IPS-11a (cell line): ENCODE measurements around the gene FBXL22.

Experiments
- H3K4me3 ChIP-seq: one replicate; pipeline ENCODE4 v1.5.1; 2013; ENCODE audit warnings: low read depth, low read length, control low read depth

FBXL22 gene, protein sequence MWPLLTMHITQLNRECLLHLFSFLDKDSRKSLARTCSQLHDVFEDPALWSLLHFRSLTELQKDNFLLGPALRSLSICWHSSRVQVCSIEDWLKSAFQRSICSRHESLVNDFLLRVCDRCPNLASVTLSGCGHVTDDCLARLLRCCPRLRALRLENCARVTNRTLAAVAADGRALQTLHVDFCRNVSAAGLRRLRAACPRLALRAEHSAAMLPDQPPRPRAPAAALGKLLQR

GRCh38 chr15:63597038-63597790, at the start of gene FBXL22:
TSS of gene FBXL22 (plus strand) at chr15:63597387. CDS start at chr15:63597393, 6 bp downstream.
- no peak within 1 kb of the TSS for H3K4me3 ChIP-seq

GRCh38 chr15:63551400-63551799, 45.8 kb upstream of the FBXL22 start:
- no peak overlapping the region for H3K4me3 ChIP-seq

- no peak overlapping the region for H3K4me3 ChIP-seq
These were observed 43.8 kb upstream of the FBXL22 start for GRCh38 chr15:63553388-63553791.

- H3K4me3 ChIP-seq = no peak overlapping the region
These were observed 42.8 kb upstream of the FBXL22 start for GRCh38 chr15:63554337-63554927.

GRCh38 chr15:63555507-63555906, 41.7 kb upstream of the FBXL22 start:
- H3K4me3 ChIP-seq = no peak overlapping the region

- H3K4me3 ChIP-seq = no peak overlapping the region
These were observed 40.9 kb upstream of the FBXL22 start for GRCh38 chr15:63556246-63556645.

DNA sequence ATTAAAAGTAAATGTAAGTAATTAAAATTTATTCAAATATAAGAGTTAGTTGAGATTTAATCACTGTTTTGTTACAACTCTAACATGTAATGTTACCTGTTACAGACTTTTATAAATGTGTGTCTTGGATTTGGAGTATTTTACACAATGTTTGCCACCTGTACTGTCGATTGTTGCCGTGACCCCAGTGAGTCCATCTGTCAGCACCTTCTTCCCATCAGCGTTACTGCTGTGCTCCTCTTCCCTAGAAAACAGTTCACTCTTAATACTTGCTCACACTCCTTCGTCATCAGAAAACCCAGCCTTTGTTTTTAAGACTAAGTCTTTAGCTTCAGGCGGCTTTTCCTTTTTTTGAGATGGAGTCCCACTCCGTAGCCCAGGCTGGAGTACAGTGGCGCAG, 40.5 kb upstream of the FBXL22 start:
- no peak overlapping the region for H3K4me3 ChIP-seq

DNA sequence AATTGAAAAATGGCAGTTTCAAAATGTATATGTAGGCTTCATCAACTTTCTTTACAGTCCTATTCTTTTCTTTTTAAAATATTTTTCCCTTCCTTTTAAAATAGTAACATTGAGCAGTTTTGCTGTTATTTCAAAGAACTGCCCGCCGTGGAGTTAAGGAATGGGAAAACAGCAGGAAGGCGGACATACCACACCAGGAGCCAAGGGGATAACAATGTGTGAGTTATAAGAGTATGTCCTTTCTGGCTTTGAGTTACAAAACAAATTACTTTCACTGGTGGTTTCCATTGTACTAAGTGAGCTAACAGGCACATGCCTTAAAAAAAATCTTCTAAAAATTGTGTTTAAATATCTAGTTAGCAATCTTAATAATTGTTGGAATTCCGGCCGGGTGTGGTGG, 37.4 kb upstream of the FBXL22 start:
- no peak overlapping the region for H3K4me3 ChIP-seq

DNA sequence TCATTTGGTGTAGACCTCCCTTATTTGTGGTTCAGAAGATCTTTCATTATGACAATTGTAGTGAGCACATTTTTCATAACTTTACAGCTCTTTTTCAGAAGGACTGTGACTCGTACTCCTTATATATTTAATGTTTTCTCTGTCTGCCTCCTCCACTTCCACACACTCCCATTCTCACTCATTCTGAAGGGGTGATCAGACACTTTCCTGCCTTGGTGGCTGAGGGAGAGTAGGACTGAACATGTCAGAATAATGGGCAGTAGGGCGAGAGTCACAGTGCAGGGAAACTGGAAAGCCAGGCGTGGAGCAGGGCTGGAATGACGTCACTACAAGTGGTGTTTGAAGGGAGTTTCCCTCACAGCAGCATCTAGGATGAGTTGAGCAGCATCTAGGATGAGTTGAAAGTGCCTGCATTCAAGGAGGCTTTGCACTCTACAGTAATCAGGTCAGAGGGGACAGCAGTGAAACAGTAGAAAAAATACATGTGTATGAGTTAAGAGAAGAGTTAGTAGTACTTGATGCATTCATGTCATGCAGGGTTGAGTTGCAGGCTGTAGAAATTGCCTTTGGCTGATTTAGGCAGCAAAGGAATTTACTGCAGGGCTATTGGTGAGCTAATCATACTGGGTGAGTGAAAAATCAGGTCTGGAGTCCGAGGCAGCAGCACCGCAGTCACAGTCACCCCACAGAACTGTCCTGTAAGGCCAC, 36.3 kb upstream of the FBXL22 start:
- H3K4me3 ChIP-seq = no peak overlapping the region

DNA sequence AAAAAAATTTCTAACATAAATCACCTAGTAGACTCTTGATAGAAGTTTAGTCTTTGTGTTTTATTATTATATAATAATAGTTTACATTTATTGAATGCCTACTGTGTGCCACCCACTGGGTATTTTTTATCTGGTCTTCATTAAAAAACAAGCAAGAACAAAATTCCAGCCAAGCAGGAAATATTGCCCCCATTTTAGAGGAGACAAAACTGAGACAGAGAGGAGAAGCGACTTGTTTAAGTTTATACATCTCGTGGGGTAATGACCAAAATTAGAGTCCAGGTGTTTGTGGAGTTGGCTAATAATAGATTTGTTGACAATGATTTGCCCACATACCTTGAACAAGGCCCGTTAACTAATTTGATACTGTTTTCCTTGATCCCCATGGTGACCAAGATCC, 33.1 kb upstream of the FBXL22 start:
- H3K4me3 ChIP-seq = no peak overlapping the region

- H3K4me3 ChIP-seq = no peak overlapping the region
These were observed 31.5 kb upstream of the FBXL22 start for GRCh38 chr15:63565536-63566186.

DNA sequence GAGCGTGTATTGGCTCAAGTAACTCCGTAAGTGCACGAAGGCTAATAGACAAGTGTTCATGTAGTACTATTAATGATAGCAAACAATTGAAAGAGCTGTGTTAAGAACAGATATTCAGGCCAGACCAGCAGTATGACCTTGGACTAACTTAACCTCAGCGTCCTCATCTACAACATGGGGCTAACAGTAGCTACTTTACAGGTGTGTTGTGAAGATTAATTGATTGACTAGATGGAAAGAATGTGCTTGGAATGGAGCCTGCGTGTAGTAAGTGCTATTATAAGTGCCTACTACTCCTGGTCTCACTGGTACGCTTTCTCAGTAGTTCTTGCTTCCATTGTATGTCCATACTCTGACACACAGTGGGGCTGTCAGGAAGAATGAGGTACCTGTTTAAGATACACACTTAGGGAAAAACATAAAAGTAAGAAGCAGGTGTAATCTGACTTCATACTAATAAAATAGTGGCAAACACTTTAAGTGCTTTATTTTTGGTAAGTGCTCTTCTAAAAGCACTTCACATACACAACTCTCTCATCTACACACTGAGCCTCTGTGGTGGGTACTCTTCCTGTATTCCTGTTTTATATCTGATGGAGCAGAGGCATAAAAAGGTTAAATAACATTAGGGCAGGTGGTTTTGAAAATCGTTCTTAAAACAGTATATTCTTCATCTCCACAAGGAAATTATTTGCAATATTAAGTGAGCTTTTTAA, 24.3 kb upstream of the FBXL22 start:
- H3K4me3 ChIP-seq = no peak overlapping the region

DNA sequence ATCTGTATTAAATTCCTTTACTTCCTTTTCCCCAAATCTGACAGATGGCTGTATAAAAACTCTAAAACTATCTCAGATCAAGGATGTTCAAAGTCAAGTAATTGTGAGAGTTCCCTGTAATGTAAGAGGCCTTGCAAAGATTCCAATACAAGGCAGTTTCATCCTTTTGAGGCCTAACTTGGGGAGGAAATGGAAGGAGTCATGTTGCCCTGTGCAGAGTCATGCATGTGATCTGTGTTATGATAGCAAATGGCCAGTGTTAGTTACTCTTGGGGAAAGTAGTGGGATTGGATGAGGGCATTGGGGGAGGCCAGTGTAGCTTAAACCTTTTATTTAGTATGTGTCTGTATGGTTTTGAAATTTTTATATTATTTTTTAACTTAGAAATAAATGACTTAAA, 23.7 kb upstream of the FBXL22 start:
- no peak overlapping the region for H3K4me3 ChIP-seq

DNA sequence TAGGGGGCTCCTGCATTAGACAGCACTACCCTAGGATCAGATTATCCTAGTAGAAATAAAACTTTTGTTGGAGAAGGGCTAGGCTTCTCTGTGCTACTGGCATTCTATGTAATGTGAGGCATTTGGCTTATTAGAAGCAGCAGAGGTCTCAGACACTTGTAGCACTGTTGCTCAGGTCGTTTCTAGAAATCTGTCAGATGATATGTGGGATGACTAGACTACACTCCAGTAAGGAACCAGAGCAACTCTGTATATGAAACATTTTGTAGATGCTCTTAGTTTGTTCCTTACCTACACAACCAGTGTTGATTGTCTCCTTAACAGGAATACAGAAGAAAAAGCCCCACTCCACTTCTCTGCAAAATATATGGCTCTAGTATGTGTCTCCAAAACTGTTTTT, 21.9 kb upstream of the FBXL22 start:
- H3K4me3 ChIP-seq = no peak overlapping the region

GRCh38 chr15:63576441-63576840, 20.7 kb upstream of the FBXL22 start:
- no peak overlapping the region for H3K4me3 ChIP-seq

DNA sequence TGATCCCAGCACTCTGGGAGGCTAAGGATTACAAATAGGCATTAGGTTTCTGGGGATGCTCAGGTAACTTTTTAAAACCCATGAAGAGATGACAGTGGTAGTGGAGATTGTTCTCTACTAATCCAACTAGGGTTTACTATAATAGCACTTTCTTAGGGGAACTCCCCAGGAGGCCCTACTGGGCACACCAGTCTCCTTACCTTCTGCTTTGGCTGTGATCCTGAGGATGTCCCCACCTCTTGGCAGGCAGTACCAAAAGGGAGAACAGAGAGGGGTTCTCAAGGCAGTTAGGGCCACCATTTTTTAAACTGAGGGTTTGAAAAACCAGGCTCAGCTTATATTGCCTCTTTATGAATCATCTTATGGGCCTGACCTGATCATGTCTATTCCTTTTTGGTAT, 15.0 kb upstream of the FBXL22 start:
- no peak overlapping the region for H3K4me3 ChIP-seq

DNA sequence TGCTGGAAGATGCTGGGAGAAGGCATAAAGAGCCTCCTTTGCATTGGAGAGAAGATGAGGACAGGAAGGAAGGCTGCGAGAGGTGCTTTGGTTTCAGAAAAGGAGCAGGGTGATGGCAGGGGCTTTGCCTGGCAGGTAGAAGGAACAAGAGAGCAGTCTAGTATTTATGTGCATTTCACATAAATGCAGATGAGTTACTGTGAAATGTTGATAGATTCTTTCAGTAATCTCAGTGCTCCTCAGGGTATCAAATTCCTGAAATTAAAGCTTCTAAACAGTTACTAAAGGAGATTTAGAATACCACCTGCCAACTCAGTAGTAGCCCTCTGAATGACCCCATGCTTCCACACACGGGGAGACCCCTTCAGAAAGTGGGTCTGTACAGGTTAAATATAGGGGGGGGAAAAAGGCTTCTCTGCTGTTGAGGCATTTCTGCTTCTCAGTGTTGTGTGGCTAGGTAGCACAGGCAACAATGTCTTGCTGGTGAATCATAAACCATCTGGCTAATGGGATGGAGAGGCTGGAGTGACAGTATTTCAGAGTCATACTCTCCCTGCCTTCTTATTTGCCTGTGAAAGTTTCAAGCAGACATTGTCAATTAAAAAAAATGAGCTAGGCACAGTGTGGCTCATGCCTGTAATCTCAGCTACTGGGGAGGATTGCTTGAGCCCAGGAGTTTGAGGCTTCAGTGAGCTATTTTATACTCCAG, 14.3 kb upstream of the FBXL22 start:
- H3K4me3 ChIP-seq = no peak overlapping the region

DNA sequence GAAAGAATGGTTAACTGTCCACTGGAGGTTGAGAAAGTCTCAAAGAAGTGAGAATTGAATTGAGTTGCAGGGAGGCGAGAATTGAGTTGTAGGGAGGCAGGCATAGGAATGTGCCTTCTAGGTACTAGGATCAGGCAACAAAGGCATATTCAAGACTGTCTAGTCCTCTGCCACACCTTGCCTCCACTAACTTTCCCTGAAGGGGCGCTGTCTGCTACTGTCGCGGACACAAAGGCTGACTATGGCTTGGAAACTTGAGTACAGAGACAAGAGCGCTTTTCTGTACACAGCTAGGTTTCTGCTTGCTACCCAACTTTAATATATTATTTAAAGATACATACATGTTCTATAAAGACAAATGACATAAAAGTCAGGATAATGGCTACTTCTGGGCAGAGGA, 10.4 kb upstream of the FBXL22 start:
- no peak overlapping the region for H3K4me3 ChIP-seq

DNA sequence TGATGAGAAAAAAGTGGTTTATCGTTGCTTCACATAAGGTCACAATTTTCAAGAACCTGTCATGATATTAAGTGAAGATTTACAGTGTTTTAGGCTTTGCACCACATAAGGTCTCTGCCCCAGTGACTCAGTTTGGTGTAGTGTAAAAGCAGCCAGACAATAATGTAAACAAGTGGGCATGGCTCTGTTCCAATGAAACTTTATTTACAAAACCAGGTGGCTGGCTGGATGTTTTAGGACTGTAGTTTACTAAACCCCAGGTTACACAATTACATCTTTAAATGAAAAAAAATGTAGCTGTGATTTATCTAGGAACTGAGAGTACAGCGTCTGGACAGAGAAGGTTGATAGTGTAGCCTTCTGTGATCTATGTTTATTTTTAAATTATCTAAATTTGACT, 9.7 kb upstream of the FBXL22 start:
- no peak overlapping the region for H3K4me3 ChIP-seq

DNA sequence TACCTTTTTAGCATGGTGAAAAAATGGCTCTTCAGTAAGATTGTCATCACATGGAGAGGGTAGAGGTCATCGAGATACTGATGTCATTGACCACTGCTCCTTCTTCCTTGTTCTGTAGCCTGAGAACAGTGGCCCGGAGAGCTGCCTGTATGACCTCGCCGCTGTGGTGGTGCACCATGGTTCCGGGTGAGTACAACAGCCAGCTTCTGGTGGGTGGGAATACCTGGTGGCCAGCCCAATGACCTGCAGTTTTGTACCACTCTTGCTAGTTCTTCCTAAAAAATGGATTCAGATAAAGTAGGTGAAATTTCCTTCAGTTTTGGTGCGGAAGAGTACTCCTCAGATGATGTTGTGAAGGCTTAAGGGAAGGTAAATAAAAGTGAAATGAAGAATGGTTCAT, 8.4 kb upstream of the FBXL22 start:
- no peak overlapping the region for H3K4me3 ChIP-seq
